Right cardiac atrium (tissue), 5 donors: Measurements from ENCODE around the gene DIPK1B. TPM values are rescaled to one million over a fixed set of nuclear protein-coding genes. Genes with fewer than 3 reads are reported as not detected.

ENCODE experiments used
- ATAC-seq, 2 donors: fragments of 200-7000 bp; cut with Tn5 transposase; one replicate each; pipeline versions ENCODE4 v1.8.0 to v1.9.1; 2020; ENCODE audit warnings: moderate library complexity in 2 of 2, mild to moderate bottlenecking in 1 of 2
- DNase-seq, 3 donors: peaks; one replicate each; pipeline ENCODE4 v3.0.0-alpha.2; 2020
- H3K27ac ChIP-seq: one replicate; pipeline ENCODE4 v1.5.1; 2013; ENCODE audit warnings: mild to moderate bottlenecking, low read length, control low read depth, moderate library complexity
- H3K27me3 ChIP-seq: one replicate; pipeline ENCODE4 v1.6.1; 2013; ENCODE audit not compliant: control insufficient read depth, insufficient read depth
- H3K4me1 ChIP-seq: one replicate; pipeline ENCODE4 v1.6.1; 2013; ENCODE audit warnings: low read length; ENCODE audit not compliant: control insufficient read depth, insufficient read depth
- H3K4me3 ChIP-seq: one replicate; pipeline ENCODE4 v1.5.1; 2013; ENCODE audit warnings: low read length, control low read depth
- H3K9me3 ChIP-seq: one replicate; pipeline ENCODE4 v1.6.1; 2013; ENCODE audit warnings: low read length; ENCODE audit not compliant: control insufficient read depth
- WGBS: extraction: QIAGEN DNeasy Blood & Tissue Kit; methylation state at CpG from one replicate; pipeline ENCODE4 v1.1.7; 2013; 5-methylcytosine and 5-hydroxymethylcytosine counted together
- intact Hi-C, 4 donors: fragments of 100-400 bp; cut with DNase I; formaldehyde crosslinking; loops; one replicate each; pipeline versions ENCODE4 v1.11.0 to v1.14.0; 2022 to 2023
- polyA plus RNA-seq: library from polyadenylated mRNA; stranded (reverse); fragments of 200-250 nt; gene quantifications from one replicate; pipeline ENCODE4 v1.2.3, GENCODE V29; 2013
- total RNA-seq, 4 donors: library from RNA; stranded (reverse); fragmentation: NEBNext Ultra II Directional; extraction: Animal tissue kit (Norgen Biotek cat#: 25700); gene quantifications; one replicate each; pipeline ENCODE4 v1.2.1, GENCODE V29; 2021
- donor health status: healthy with polysubstance abuse.
- donor health status: DM: no; HTN: yes; CAD: no.
- donor health status: DM: no; HTN: no; CAD: no.
- donor health status: DM: no; HTN: yes; CAD: no; lungs with severe emphysema.
- donor health status: DM: yes; HTN: yes; CAD: no.

DIPK1B gene
- total and polyA plus RNA-seq, 5 donors = 34.2 to 42.7 (median 38.1) TPM

GRCh38 chr9:136682710-136683109, 29.7 kb upstream of the DIPK1B start:
- Histone ChIP-seq H3K4me1 (peaks cover 11% of the 10 kb centered on the region), H3K4me3 (no peak overlapping the region), H3K27me3 (no peaks in the 10 kb centered on the region), H3K9me3 (no peaks in the 10 kb centered on the region), H3K27ac (no peak overlapping the region)
- ATAC-seq (no peak), DNase-seq (no peak)
- intact Hi-C loops = no loop called here
- 90% methylated on average over 10 of the region's 10 CpGs for WGBS

- DNase-seq (peak in 2 of 3 donors; percentile 33 to 57), ATAC-seq (no peak)
- H3K4me3 ChIP-seq = no peak overlapping the region
- intact Hi-C loops = no loop called here
- 88% methylated on average over 16 of the region's 16 CpGs for WGBS
- no peak overlapping the region for H3K27ac ChIP-seq
- H3K27me3 ChIP-seq = no peaks in the 10 kb centered on the region
- peaks cover 11% of the 10 kb centered on the region for H3K4me1 ChIP-seq
- H3K9me3 ChIP-seq = no peaks in the 10 kb centered on the region
These were observed 29.1 kb upstream of the DIPK1B start for GRCh38 chr9:136683173-136683745.

GRCh38 chr9:136683755-136684154, 28.6 kb upstream of the DIPK1B start:
- intact Hi-C loops = no loop called here
- Histone ChIP-seq H3K9me3 (no peaks in the 10 kb centered on the region), H3K4me3 (no peak overlapping the region), H3K4me1 (peaks cover 11% of the 10 kb centered on the region), H3K27me3 (no peaks in the 10 kb centered on the region), H3K27ac (no peak overlapping the region)
- DNase-seq (peak in 2 of 3 donors; percentile 28 to 61), ATAC-seq (no peak)
- 79% methylated on average over 14 of the region's 14 CpGs for WGBS

- Histone ChIP-seq H3K4me3 (no peak overlapping the region), H3K4me1 (peaks cover 8% of the 10 kb centered on the region), H3K27ac (no peak overlapping the region), H3K27me3 (no peaks in the 10 kb centered on the region), H3K9me3 (no peaks in the 10 kb centered on the region)
- DNase-seq (peak in 1 of 3 donors; percentile 54), ATAC-seq (no peak)
- intact Hi-C loops = no loop called here
- 87% methylated on average over 15 of the region's 15 CpGs for WGBS
These were observed 28.0 kb upstream of the DIPK1B start for GRCh38 chr9:136684339-136684738.

GRCh38 chr9:136684799-136685198, 27.6 kb upstream of the DIPK1B start:
- WGBS = 79% methylated on average over 15 of the region's 15 CpGs
- H3K4me3 ChIP-seq = no peak overlapping the region
- H3K27me3 ChIP-seq = no peaks in the 10 kb centered on the region
- ATAC-seq (no peak), DNase-seq (peak in 1 of 3 donors; percentile 50)
- peaks cover 8% of the 10 kb centered on the region for H3K4me1 ChIP-seq
- no peak overlapping the region for H3K27ac ChIP-seq
- intact Hi-C loops = no loop called here
- no peaks in the 10 kb centered on the region for H3K9me3 ChIP-seq

- no peaks in the 10 kb centered on the region for H3K9me3 ChIP-seq
- WGBS = 81% methylated on average over 7 of the region's 7 CpGs
- peak in 1 of 3 donors; percentile 62 for DNase-seq
- no peak for ATAC-seq
- H3K4me1 ChIP-seq = peaks cover 8% of the 10 kb centered on the region
- no peak overlapping the region for H3K27ac ChIP-seq
- H3K4me3 ChIP-seq = no peak overlapping the region
- H3K27me3 ChIP-seq = no peaks in the 10 kb centered on the region
- intact Hi-C loops = no loop called here
These were observed 27.2 kb upstream of the DIPK1B start for GRCh38 chr9:136685216-136685615.

GRCh38 chr9:136685790-136686533, 26.4 kb upstream of the DIPK1B start:
- Histone ChIP-seq H3K4me3 (peak overlapping the region; percentile 70), H3K4me1 (peaks cover 8% of the 10 kb centered on the region), H3K27me3 (no peaks in the 10 kb centered on the region), H3K27ac (peak overlapping the region; percentile 64), H3K9me3 (no peaks in the 10 kb centered on the region)
- peak in 1 of 2 donors; percentile 5 for ATAC-seq
- intact Hi-C loops = no loop called here
- 36% methylated on average over 19 of the region's 19 CpGs for WGBS
- DNase-seq = peak; percentile 56 to 75 (median 64)

- Histone ChIP-seq H3K27ac (peak overlapping the region; percentile 64), H3K4me3 (peak overlapping the region; percentile 70), H3K27me3 (no peaks in the 10 kb centered on the region), H3K4me1 (peaks cover 8% of the 10 kb centered on the region), H3K9me3 (no peaks in the 10 kb centered on the region)
- WGBS = 2% methylated on average over 20 of the region's 20 CpGs
- intact Hi-C loops = no loop called here
- DNase-seq = no peak
- peak in 1 of 2 donors; percentile 0 for ATAC-seq
These were observed 25.9 kb upstream of the DIPK1B start for GRCh38 chr9:136686534-136686793.

GRCh38 chr9:136686794-136687711, 25.3 kb upstream of the DIPK1B start, which contains the start of gene AGPAT2:
Gene AGPAT2 (minus strand): TSS chr9:136687457. CDS start chr9:136687357, 100 bp downstream.
- under 1% methylated on average over 106 of the region's 106 CpGs for WGBS
- Histone ChIP-seq H3K27me3 (no peaks in the 10 kb centered on the region), H3K4me1 (peaks cover 8% of the 10 kb centered on the region), H3K4me3 (peak within 1 kb of the TSS; percentile 70), H3K9me3 (no peaks in the 10 kb centered on the region), H3K27ac (peak within 1 kb of the TSS; percentile 64)
- DNase-seq (peak; percentile 81 to 95 (median 92)), ATAC-seq (peak; percentile 70 to 77)
- intact Hi-C loops = no loop called here

GRCh38 chr9:136687721-136688223, 24.6 kb upstream of the DIPK1B start:
- intact Hi-C loops = no loop called here
- DNase-seq = peak in 2 of 3 donors; percentile 58 to 77
- no peaks in the 10 kb centered on the region for H3K27me3 ChIP-seq
- peak overlapping the region; percentile 15 for H3K27ac ChIP-seq
- WGBS = 24% methylated on average over 37 of the region's 37 CpGs
- H3K4me1 ChIP-seq = peaks cover 8% of the 10 kb centered on the region
- H3K4me3 ChIP-seq = peak overlapping the region; percentile 70
- peak; percentile 2 to 5 for ATAC-seq
- H3K9me3 ChIP-seq = no peaks in the 10 kb centered on the region
